Activated naive CD4-positive, alpha-beta T cell treated with anti-CD3 and anti-CD28 coated beads, Interleukin-2, amount 50 U/mL, for 16 hours (primary cell): Measurements from ENCODE around the gene PLAAT5.
A peak's percentile ranks its signal among the peaks of the same experiment; 100 is the strongest.
"Not testable (repeated sequence)": the region's sequence is repeated elsewhere in the genome, so short reads cannot be mapped to it uniquely, and the experiment has no call there.

Experiments used
- DNase-seq: peaks from one replicate; pipeline ENCODE4 v3.0.0-alpha.2; 2020

PLAAT5 gene, protein sequence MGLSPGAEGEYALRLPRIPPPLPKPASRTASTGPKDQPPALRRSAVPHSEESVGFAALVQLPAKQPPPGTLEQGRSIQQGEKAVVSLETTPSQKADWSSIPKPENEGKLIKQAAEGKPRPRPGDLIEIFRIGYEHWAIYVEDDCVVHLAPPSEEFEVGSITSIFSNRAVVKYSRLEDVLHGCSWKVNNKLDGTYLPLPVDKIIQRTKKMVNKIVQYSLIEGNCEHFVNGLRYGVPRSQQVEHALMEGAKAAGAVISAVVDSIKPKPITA

DNA sequence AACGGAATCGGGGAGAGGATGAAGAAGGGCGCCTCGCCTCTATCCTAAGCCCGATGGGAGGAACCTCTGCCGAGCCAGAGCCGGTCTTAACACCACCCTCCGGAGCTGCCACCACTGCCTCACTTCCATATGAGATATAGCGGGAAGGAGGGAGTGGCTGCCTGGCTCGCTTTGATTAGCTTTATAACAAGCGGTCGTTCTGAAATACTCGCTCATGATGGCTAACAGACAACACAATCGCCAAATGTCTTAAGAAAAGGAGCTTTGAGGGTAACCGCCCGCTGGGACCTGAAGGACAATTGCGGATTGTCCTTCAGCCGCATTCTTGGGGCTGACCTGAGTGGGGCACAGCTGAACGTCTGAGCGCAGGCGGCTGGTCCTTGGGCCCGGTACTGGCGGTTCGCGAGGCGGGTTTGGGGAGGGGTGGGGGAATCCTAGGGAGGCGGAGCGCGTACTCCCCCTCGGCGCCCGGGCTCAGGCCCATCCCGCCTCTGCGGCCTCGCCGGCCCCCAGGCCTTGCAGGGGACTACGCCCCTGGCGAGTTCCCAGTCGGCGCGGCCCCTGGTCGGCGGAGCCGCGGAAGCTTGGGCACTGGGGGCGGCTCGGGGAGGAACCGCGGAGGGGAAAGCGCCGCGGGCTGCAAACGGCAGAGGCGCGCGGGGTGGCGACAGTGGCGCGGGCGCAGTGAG, at the start of gene PLAAT5:
PLAAT5 (minus strand) TSS at position 617 of the 689 bp plus-strand sequence; CDS start at position 484, 133 bp downstream.
- peak; percentile 23 for DNase-seq

DNA sequence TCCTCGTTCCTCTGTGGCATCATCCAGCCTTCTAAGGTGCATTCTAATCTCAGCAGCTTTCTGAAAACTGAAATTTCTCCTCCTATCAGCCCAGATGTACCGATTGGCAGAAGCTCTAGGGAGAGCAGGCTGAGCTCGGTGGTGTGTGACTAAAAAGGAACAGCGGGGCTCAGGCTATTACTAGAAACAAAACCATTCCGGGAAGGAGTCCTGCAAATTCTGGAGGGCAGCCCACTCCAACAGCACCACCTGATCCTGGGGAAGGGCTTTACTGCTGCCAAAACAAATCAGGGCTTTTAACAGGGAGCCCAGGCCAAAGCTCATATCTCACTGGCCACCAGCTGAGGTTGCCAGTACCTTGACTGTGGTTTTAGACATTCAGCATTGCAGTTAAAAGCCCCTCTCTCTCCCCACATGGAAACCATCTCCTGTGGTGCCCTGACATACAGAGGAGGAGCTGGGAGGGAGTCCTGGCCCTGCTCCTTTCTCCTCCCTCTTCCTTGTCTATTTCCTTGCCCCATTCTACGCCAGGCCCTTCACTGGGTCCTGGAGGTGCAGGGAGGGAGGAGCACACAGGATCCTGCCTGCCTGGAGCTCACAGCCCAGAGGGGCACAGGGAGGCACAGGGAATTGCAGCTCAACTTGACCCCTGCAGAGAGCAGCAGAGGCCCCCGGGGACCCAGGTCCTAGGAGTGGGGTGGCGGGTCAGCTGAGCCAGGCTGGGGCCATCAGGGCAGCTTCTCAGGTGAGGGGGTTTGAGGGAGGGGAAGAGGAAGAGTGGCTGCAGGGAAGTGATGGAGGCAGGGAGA, 46.5 kb upstream of the PLAAT5 start:
- DNase-seq = no peak

DNA sequence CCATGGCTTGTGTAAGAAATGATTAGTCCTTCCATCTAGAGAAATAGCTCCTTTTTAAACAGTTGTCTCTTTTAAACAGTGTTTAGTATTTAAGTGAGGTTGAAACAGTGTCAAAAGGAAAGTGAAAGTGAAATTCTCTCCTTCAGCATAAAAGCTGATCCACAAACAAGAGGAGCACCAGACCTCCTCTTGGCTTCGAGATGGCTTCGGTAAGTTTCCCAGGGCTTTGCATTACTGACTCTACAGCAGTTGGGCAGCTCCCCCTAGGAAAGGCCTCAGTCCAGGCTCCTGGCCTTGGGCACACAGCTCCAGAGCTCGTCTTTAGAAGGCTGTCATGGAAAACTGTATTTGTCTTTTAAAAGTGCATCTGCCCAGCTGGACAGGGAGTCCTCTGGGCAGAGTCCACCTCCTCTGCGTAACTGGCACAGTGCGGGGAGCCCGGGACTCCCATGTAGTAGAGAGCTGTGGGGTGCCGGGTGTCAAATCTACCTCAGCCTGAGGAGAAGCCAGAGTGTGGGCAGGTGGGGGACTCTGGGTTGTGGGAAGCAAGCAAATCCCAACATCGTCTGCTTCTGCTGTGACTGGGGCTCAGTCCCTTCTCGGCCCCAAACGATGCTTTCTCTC, 45.8 kb upstream of the PLAAT5 start, which contains the start of gene PLAAT4:
PLAAT4 (plus strand) TSS at position 140 of the 624 bp plus-strand sequence; CDS start at position 201, 61 bp downstream.
- no peak for DNase-seq

DNA sequence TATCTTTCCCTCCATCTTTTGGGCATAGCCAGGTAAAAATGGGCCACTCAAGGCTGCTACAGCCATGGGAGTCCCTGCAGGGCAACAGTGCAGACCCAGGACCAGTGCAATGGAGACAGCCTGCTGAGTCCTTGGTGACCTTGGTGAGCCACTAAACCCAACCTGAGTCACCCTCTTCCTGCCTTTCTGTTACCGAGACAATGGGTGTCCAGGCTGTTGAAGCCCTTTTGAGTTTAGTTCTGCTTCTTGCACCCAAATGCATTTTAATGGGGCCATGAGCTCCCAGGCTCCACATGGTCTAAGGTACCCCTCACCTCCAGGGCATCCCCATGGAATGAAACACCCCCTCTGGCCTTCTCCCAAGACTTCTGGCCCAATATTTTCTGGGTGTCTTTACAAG, 44.8 kb upstream of the PLAAT5 start:
- DNase-seq = no peak

DNA sequence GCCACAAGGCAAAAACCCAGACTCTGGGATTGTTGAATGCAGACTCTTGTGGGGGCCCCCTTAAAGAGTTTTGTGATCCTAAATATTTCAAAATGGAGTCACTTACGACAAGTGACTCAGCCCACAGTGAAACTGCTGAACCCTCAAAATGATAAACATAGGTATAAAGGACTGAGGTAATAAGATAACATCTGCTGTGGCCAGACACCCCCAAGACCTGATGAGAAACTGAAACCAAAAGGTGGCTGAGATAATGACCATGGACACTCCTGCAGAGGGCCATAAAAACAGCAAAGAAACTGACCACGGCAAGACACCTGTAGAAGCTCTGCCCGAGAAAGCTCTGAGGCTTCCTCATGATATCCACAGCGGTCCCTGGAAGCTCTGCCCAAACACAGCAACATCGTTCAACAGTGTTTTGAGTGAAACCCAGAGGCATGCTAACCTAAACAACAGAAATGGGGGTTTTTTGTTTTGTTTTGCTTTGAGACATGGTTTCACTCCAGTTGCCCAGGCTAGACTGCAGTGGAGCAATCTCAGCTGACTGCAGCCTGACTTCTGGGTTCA, 44.0 kb upstream of the PLAAT5 start:
- no peak for DNase-seq

DNA sequence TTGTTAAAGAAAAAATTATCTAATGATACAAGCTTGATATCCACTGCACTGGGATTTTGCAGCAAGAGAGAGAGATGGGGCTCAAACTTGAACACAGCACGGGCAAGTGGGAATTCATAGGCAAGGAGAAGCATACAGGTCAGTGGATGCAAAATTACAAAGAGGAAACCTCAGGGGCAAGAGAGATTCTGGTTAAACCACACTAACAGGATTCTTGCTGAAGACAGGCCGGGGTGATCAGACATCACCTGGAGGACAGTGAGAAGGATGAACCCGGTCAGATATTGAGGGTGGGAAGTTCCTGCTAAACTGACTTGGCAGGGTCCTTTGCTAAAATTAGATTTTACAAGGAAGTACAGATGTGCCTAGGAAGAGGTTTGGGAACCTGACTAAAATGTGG, 43.1 kb upstream of the PLAAT5 start:
- no peak for DNase-seq

DNA sequence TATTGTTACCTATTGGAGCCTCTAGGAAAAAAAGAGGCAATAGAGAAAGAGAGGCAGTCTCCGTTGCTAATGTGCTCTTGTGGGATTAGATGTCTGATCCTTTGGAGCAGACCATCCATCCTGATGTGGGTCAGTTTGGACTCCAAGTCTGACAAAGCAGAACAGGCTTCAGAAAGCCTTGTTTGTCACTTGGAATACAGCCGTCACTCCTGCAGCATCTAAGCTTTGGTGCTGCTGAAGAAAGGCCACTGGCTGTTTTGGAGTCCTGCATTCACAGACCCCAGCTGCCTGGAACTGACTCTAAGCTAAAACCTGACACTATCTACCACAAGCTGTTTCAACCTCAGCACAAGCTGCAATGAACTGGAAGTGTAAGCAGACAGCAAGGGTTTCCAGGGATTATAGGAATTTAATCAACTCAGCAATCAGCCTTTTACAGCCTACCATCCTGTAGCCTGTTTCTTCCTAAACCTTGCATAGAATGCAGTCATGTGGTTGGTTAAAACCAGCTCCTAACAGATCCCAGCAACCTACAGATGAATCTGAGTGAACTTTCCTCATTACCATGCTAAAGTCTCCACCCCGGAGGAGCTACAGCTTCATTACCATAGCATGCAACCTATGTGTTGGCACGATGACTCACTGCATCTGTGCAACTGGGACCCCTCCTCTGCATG, 42.0 kb upstream of the PLAAT5 start:
- no peak for DNase-seq

DNA sequence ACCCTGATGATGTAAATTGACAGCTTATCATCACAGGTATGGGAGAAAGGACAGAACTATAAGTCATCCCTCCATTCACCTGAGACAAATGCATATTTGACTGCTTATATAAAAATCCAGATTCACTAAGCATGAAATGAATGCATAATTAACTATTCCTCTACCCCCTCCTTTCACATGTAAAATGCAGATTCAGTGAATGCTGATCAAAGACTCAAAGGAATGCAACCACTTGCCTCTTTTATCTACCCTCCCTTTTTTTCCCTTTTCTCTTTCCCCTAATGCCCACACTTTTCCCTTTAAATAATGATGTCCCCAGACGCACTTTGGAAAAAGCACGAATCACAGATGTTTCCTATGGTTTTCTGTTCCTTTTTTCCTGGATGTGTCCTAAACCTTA, 41.1 kb upstream of the PLAAT5 start:
- no peak for DNase-seq

DNA sequence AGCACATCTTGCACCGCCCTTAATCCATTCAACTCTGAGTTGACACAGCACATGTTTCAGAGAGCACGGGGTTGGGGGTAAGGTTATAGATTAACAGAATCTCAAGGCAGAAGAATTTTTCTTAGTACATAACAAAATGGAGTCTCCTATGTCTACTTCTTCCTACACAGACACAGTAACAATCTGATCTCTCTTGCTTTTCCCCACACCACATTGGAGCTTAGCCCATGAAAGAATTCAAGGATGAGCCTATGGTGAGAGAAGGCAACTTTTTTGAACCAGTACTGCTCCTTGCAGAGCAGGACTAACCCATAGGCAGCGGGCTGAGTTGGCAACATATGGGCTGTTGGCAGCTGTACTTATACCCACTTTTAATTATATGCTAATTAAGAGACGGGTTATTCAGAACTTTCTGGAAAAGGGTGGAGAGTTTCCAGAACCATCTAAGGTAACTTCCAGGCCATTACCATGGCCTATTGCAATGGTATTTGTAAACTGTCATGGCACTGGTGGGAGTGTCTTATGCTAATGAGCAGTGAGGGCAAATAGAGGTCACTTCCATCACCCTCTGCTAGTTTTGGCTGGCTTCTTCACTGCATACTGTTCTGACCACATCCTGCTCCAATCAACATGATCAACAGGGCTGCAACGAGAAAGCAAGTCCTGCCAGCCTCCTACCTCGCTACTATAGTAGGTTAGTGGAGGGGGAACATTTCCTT, 40.3 kb upstream of the PLAAT5 start:
- DNase-seq = not testable (repeated sequence)

DNA sequence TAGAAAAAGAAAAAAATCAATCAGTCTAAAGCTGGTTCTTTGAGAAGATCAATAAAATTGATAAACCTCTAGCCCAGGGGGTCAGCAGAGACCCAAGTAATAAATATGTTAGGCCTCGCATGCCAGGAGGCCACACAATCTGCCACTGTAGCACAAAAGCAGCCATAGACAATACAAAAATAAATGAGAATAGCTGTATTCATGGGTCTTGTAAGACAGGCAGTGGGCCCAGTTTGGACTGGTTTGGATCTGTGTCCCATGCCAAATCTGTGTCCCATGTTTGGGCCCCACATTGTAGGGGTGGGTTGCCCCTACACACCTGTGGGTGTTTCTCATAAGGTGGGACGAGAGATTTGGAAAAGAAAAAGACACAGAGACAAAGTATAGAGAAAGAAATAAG, 39.1 kb upstream of the PLAAT5 start:
- no peak for DNase-seq

DNA sequence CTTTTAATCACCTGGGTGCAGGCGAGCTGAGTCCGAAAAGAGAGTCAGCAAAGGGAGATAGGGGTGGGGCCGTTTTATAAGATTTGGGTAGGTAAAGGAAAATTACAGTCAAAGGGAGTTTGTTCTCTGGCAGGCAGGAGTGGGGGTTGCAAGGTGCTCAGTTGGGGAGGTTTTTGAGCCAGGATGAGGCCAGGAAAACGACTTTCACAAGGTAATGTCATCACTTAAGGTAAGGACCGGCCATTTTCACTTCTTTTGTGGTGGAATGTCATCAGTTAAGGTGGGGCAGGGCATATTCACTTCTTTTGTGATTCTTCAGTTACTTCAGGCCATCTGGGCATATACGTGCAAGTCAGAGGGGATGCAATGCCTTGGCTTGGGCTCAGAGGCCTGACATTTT, 38.4 kb upstream of the PLAAT5 start:
- DNase-seq = not testable (repeated sequence)

DNA sequence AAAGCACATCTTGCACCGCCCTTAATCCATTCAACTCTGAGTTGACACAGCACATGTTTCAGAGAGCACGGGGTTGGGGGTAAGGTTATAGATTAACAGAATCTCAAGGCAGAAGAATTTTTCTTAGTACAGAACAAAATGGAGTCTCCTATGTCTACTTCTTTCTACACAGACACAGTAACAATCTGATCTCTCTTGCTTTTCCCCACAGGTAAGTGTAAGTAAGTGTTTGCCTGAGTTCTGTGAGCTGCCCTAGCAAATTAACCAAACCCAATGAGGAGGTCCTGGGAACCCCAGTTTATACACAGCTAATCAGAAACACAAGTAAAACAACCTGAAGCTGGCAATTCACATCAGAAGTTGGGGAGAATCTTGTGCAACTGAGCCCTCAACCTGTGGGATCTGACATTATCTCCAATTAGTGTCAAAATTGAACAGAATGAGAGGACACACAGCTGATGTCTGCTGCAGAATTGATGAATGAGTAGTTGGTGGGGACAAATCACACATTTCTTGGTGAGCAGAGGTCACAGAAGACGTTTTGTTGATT, 37.8 kb upstream of the PLAAT5 start:
- not testable (repeated sequence) for DNase-seq

DNA sequence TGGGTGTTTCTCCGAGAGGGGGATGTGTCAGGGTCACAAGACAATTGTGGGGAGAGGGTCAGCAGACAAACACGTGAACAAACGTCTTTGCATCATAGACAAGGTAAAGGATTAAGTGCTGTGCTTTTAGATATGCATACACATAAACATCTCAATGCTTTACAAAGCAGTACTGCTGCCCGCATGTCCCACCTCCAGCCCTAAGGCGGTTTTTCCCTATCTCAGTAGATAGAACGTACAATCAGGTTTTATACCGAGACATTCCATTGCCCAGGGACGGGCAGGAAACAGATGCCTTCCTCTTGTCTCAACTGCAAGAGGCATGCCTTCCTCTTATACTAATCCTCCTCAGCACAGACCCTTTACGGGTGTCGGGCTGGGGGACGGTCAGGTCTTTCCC, 37.2 kb upstream of the PLAAT5 start:
- DNase-seq = not testable (repeated sequence)

DNA sequence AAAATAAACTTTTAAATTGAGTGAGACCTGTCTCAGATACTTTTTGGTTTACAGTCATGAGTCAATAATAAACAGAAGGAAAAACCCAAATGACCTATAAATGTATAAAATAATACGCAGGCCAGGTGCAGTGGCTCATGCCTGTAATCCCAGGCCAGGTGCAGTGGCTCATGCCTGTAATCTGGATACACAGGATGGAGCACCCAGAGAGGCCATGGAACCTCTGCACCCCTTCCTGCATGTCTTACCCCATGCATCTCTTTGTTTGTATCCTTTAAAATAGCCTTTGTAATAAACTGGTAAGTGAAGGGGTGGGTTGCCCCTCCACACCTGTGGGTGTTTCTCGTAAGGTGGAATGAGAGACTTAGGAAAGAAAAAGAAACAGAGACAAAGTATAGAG, 36.7 kb upstream of the PLAAT5 start:
- no peak for DNase-seq

DNA sequence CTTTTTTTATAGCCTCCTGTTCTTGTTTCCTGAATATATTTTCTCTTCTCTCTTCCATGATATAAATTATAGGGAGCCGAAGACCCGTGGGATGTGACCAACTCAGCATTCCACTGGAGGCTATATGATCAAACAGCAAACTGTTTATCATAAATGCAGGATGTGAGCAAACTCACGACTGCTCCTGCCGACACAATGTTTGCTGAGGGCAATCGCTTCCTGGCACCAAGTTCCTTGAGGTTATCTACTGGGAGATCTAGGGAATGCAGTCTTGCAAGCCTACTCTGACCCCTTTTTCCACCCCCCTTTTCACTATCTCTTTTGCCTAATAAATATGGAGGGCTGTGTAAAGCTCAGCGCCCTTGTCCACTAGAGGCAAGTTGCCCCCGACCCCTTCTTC, 32.2 kb upstream of the PLAAT5 start:
- no peak for DNase-seq

DNA sequence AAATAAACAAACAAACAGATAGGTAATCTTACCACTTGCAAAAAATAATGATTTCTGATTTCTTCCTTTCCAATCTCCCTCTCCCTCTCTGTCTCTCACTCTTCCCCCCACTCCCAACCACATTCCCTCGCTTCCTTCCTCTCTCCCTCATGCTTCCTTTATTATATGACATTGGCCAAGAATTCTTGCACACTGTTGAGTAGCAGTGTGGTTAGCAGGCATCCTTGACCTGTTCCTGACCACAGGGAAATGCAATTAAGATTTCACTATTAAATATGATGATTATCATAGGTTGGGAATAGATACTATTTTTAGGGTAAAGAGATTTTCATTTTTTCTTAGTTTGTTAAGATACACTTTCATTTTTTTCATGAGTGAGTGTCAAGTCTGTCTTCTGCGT, 30.9 kb upstream of the PLAAT5 start:
- DNase-seq = no peak

DNA sequence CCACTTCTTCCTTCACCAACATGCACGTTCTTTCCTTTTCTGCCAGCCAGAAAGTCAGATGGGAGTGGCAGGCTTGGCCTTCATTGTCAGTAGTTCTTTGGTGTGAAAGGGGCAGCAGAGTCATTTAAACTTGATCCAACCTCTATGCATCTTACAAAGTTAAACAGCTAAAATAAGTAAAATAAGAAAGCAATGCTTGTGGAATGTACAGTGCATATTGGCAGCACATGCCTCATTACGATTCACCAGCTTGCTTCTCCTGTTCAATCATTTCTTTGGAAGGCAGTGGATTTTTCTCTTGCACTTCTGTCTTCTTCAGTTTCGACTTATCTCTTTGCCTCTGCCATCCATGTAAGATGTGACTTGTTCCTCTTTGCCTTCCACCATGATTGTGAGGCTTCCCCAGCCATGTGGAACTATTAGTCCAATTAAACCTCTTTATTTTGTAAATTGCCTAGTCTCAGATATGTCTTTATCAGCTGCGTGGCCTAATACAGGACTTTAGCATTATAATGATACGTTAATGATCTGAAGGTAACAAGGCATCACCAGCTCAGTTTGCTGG, 29.7 kb upstream of the PLAAT5 start:
- no peak for DNase-seq

DNA sequence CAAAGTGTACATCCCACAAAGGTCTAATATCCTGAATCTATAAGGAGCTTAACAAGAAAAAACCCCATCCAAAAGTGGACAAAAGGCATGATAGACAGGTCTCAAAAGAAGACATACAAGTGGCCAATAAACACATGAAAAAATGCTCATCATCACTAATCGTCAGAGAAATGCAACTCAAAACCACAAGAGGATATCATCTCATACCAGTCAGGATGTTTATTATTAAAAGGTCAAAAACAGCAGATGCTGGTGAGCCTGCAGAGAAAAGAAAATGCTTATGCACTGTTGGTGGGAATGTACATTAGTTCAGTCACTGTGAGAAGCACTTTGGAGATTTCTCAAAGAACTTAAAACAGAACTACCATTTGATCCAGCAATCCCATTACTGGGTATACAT, 27.6 kb upstream of the PLAAT5 start:
- DNase-seq = no peak

DNA sequence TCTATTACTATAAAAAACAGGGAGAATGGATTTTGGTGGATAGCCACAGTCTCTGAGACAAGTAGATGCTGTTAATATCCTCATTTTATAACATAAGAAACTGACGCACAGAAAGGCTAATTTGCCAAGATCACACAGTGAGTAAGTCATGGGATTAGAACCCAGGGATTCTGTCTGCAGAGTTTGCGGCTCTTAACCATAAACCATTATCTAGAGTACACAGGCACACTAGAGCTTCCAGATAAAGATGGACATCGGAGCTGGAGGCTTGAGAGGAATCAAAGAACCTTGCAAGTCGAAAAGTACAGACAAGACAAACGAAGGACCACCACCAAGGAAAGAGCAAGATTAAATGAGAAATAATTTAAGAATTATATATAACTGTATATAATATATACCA, 26.2 kb upstream of the PLAAT5 start:
- DNase-seq = no peak

DNA sequence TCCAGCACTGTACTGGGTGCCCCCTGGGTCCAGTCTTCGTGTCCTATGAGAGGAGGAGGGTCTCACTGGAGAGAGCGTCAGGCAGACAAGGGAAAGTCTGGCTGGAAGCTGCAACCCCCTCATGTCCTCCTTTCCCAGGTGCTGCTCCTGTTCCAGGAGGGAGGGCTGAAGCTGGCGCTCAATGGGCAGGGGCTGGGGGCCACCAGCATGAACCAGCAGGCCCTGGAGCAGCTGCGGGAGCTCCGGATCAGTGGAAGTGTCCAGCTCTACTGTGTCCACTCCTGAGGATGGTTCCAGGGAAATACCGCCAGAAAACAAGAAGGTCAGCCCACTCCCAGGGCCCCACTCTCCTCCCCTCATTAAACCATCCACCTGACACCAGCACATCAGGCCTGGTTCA, 25.1 kb upstream of the PLAAT5 start:
- no peak for DNase-seq

DNA sequence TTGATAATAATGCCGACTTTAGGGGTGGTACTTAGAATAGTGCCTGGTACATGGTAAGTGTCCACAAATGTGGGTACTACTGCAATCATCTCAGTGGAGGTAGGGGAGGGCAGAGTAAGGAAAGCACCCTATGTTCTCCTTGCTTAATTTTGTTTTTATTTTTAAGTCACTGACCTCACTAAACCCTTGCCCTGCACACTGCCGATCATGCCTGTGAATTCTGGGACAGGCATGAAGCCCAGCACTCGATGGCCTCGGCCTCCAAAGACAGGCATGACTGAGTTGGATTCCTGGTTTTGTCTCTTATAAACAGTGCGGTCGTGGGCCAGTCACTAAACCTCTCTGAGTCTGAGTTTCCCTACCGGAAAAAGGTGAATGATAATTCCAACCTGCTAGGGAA, 21.8 kb upstream of the PLAAT5 start:
- no peak for DNase-seq
